Fibroblast of skin of left biceps (primary cell): ENCODE data around the gene PSMD11.

Experiments used
- DNase-seq, 2 experiments: peaks; one replicate each; pipeline ENCODE4 v3.0.0-alpha.2; 2013; ENCODE audit warnings: low read depth in 2 of 2

PSMD11 gene

GRCh38 chr17:32464374-32464773, 20.1 kb downstream of the PSMD11 start:
- DNase-seq = no peak

GRCh38 chr17:32467949-32468348, 23.6 kb downstream of the PSMD11 start:
- DNase-seq = no peak

GRCh38 chr17:32470405-32471167, 26.3 kb downstream of the PSMD11 start:
- DNase-seq = no peak

GRCh38 chr17:32471652-32472051, 27.3 kb downstream of the PSMD11 start:
- DNase-seq = no peak

- DNase-seq = no peak
These were observed 30.9 kb downstream of the PSMD11 start for GRCh38 chr17:32475258-32475657.

GRCh38 chr17:32477220-32477619, 32.9 kb downstream of the PSMD11 start:
- no peak for DNase-seq

GRCh38 chr17:32479074-32479617, 34.8 kb downstream of the PSMD11 start:
- DNase-seq = no peak

- DNase-seq = no peak
These were observed 36.9 kb downstream of the PSMD11 start for GRCh38 chr17:32481193-32481592.

- DNase-seq = no peak
These were observed 38.4 kb downstream of the PSMD11 start for GRCh38 chr17:32482568-32483320.

GRCh38 chr17:32483451-32484019, 39.2 kb downstream of the PSMD11 start:
- DNase-seq = peak; percentile 41 to 45

- DNase-seq = no peak
These were observed 39.7 kb downstream of the PSMD11 start for GRCh38 chr17:32484041-32484461.

GRCh38 chr17:32484628-32485027, 40.3 kb downstream of the PSMD11 start:
- DNase-seq = no peak

GRCh38 chr17:32485261-32486110, 41.2 kb downstream of the PSMD11 start:
- DNase-seq = no peak

- DNase-seq = peak; percentile 29 to 33
These were observed 41.9 kb downstream of the PSMD11 start for GRCh38 chr17:32486111-32486700.

GRCh38 chr17:32486701-32487472, 42.6 kb downstream of the PSMD11 start, which contains the start of gene CDK5R1:
Gene CDK5R1 (plus strand): TSS chr17:32486993. CDS start chr17:32487621, 628 bp downstream.
- DNase-seq = no peak

- DNase-seq = no peak
These were observed 43.3 kb downstream of the PSMD11 start for GRCh38 chr17:32487473-32488176.

- no peak for DNase-seq
These were observed 43.9 kb downstream of the PSMD11 start for GRCh38 chr17:32488177-32488542.

- no peak for DNase-seq
These were observed 44.4 kb downstream of the PSMD11 start for GRCh38 chr17:32488604-32489180.
